ENCODE data around the gene KRTAP10-11. TPM values are rescaled to one million over a fixed set of nuclear protein-coding genes. Genes with fewer than 3 reads are reported as not detected.

Gene KRTAP10-11
- total RNA-seq, 1 donor from 2014 or later, result not detected

GRCh38 chr21:44603109-44603875 is 42.9 kb upstream of the KRTAP10-11 start:
- Mint-ChIP-seq H3K9me3 (ENCODE audit: unreplicated experiment) (peaks cover 11% of the 10 kb centered on the region), H3K27ac (ENCODE audit: unreplicated experiment) (no peak overlapping the region), H3K4me3 (ENCODE audit: unreplicated experiment) (no peak overlapping the region), H3K27me3 (ENCODE audit: low read depth, unreplicated experiment) (peaks cover 41% of the 10 kb centered on the region), H3K4me1 (ENCODE audit: low read depth, unreplicated experiment) (no peaks in the 10 kb centered on the region), H3K36me3 (ENCODE audit: low read depth, unreplicated experiment) (peaks cover 2% of the 10 kb centered on the region)
- no peak for TF ChIP-seq CTCF (IDR thresholded peaks at IDR 0.05; ENCODE audit: insufficient read depth, low read depth, low read length)
- no peak for TF ChIP-seq EZH2 (IDR thresholded peaks at IDR 0.05; ENCODE audit: insufficient read depth, low read length)
- H3K4me2 ChIP-seq (ENCODE audit: low read length), result no peak overlapping the region
- no peaks in the 10 kb centered on the region for H3K27me3 ChIP-seq (ENCODE audit: insufficient read depth, low read length)
- no peak overlapping the region for H3K4me3 ChIP-seq (ENCODE audit: insufficient read depth, low read depth, low read length)
- no peak overlapping the region for H3K27ac ChIP-seq (ENCODE audit: low read depth, low read length)
- H3K9me3 ChIP-seq (ENCODE audit: insufficient read depth, low read depth, low read length), result peaks cover 3% of the 10 kb centered on the region
- FAIRE-seq (no peak), DNase-seq (ENCODE audit: low read depth) (no peak)
- H3K36me3 ChIP-seq (ENCODE audit: insufficient read depth, low read length), result no peaks in the 10 kb centered on the region
- no peaks in the 10 kb centered on the region for H4K20me1 ChIP-seq (ENCODE audit: insufficient read depth, low read length)
- no peaks in the 10 kb centered on the region for H3K79me2 ChIP-seq (ENCODE audit: insufficient read depth, low read length)
- no peak overlapping the region for H2AFZ ChIP-seq (ENCODE audit: low read depth, low read length)
- H3K4me1 ChIP-seq (ENCODE audit: insufficient read depth, low read length), result no peaks in the 10 kb centered on the region
- H3K9ac ChIP-seq (ENCODE audit: low read length), result no peak overlapping the region

- Mint-ChIP-seq H3K27ac (ENCODE audit: unreplicated experiment) (no peak overlapping the region), H3K9me3 (ENCODE audit: unreplicated experiment) (peaks cover 10% of the 10 kb centered on the region), H3K36me3 (ENCODE audit: low read depth, unreplicated experiment) (peaks cover 2% of the 10 kb centered on the region), H3K27me3 (ENCODE audit: low read depth, unreplicated experiment) (peaks cover 41% of the 10 kb centered on the region), H3K4me3 (ENCODE audit: unreplicated experiment) (no peak overlapping the region), H3K4me1 (ENCODE audit: low read depth, unreplicated experiment) (no peaks in the 10 kb centered on the region)
- Histone ChIP-seq H3K4me3 (ENCODE audit: insufficient read depth, low read depth, low read length) (no peak overlapping the region), H3K4me2 (ENCODE audit: low read length) (no peak overlapping the region), H3K79me2 (ENCODE audit: insufficient read depth, low read length) (no peaks in the 10 kb centered on the region), H3K27me3 (ENCODE audit: insufficient read depth, low read length) (no peaks in the 10 kb centered on the region), H3K4me1 (ENCODE audit: insufficient read depth, low read length) (no peaks in the 10 kb centered on the region), H3K36me3 (ENCODE audit: insufficient read depth, low read length) (no peaks in the 10 kb centered on the region), H3K9me3 (ENCODE audit: insufficient read depth, low read depth, low read length) (peaks cover 3% of the 10 kb centered on the region), H3K27ac (ENCODE audit: low read depth, low read length) (no peak overlapping the region), H3K9ac (ENCODE audit: low read length) (no peak overlapping the region), H4K20me1 (ENCODE audit: insufficient read depth, low read length) (no peaks in the 10 kb centered on the region), H2AFZ (ENCODE audit: low read depth, low read length) (no peak overlapping the region)
- TF ChIP-seq CTCF (IDR thresholded peaks at IDR 0.05; ENCODE audit: insufficient read depth, low read depth, low read length) (no peak), EZH2 (IDR thresholded peaks at IDR 0.05; ENCODE audit: insufficient read depth, low read length) (no peak)
- FAIRE-seq (no peak), DNase-seq (ENCODE audit: low read depth) (no peak)
Observed at GRCh38 chr21:44603911-44604310, 42.3 kb upstream of the KRTAP10-11 start.

GRCh38 chr21:44606495-44606894 is 39.7 kb upstream of the KRTAP10-11 start:
- H3K79me2 ChIP-seq (ENCODE audit: insufficient read depth, low read length), result no peaks in the 10 kb centered on the region
- no peaks in the 10 kb centered on the region for H3K4me1 ChIP-seq (ENCODE audit: insufficient read depth, low read length)
- Mint-ChIP-seq H3K4me3 (ENCODE audit: unreplicated experiment) (no peak overlapping the region), H3K27me3 (ENCODE audit: low read depth, unreplicated experiment) (peaks cover 29% of the 10 kb centered on the region), H3K9me3 (ENCODE audit: unreplicated experiment) (peaks cover 21% of the 10 kb centered on the region), H3K4me1 (ENCODE audit: low read depth, unreplicated experiment) (no peaks in the 10 kb centered on the region), H3K27ac (ENCODE audit: unreplicated experiment) (no peak overlapping the region), H3K36me3 (ENCODE audit: low read depth, unreplicated experiment) (peaks cover 2% of the 10 kb centered on the region)
- H3K9me3 ChIP-seq (ENCODE audit: insufficient read depth, low read depth, low read length), result peaks cover 3% of the 10 kb centered on the region
- TF ChIP-seq CTCF (IDR thresholded peaks at IDR 0.05; ENCODE audit: insufficient read depth, low read depth, low read length), result no peak
- no peak for TF ChIP-seq EZH2 (IDR thresholded peaks at IDR 0.05; ENCODE audit: insufficient read depth, low read length)
- no peak overlapping the region for H3K4me2 ChIP-seq (ENCODE audit: low read length)
- no peaks in the 10 kb centered on the region for H4K20me1 ChIP-seq (ENCODE audit: insufficient read depth, low read length)
- no peak overlapping the region for H3K9ac ChIP-seq (ENCODE audit: low read length)
- H3K36me3 ChIP-seq (ENCODE audit: insufficient read depth, low read length), result no peaks in the 10 kb centered on the region
- DNase-seq (ENCODE audit: low read depth) (no peak), FAIRE-seq (no peak)
- no peak overlapping the region for H3K27ac ChIP-seq (ENCODE audit: low read depth, low read length)
- H3K4me3 ChIP-seq (ENCODE audit: insufficient read depth, low read depth, low read length), result no peak overlapping the region
- H3K27me3 ChIP-seq (ENCODE audit: insufficient read depth, low read length), result no peaks in the 10 kb centered on the region
- no peak overlapping the region for H2AFZ ChIP-seq (ENCODE audit: low read depth, low read length)

Measured in astrocyte (in vitro differentiated cells and primary cell).